GM06990 (cell line): Measurements from ENCODE around the gene PIP5K1B.

ENCODE experiments used
- DNase-seq: peaks from one replicate; pipeline ENCODE4 v3.0.0-alpha.2; 2011; ENCODE audit not compliant: insufficient read length; ENCODE audit errors: extremely low read depth
- H3K27me3 ChIP-seq: replicated peaks from 2 replicates; pipeline ENCODE4 v1.6.0; 2011; ENCODE audit warnings: low read length; ENCODE audit not compliant: control insufficient read depth, insufficient read depth
- H3K36me3 ChIP-seq: 2 replicates; pipeline ENCODE4 v1.5.1; 2011; ENCODE audit warnings: low read length; ENCODE audit not compliant: control insufficient read depth, insufficient read depth
- H3K4me3 ChIP-seq: replicated peaks from 2 replicates; pipeline ENCODE4 v1.5.1; 2011; ENCODE audit warnings: low read depth, mild to moderate bottlenecking, control low read depth, low read length
- TF ChIP-seq, protein P1 (sequence below): IDR thresholded peaks from 2 replicates; pipeline ENCODE4 v1.5.1; 2011; ENCODE audit warnings: low read length, control low read depth, mild to moderate bottlenecking, inconsistent platforms; ENCODE audit not compliant: insufficient read depth, poor library complexity, severe bottlenecking

PIP5K1B gene

GRCh38 chr9:69035438-69036308 is 330.6 kb downstream of the PIP5K1B start, which contains the start of gene FXN:
Gene FXN, plus strand, starts transcription at chr9:69035752. Its CDS starts 31 bp downstream, at chr9:69035783.
- DNase-seq, result peak; percentile 90
- H3K27me3 ChIP-seq, result no peaks in the 10 kb centered on the region

DNA sequence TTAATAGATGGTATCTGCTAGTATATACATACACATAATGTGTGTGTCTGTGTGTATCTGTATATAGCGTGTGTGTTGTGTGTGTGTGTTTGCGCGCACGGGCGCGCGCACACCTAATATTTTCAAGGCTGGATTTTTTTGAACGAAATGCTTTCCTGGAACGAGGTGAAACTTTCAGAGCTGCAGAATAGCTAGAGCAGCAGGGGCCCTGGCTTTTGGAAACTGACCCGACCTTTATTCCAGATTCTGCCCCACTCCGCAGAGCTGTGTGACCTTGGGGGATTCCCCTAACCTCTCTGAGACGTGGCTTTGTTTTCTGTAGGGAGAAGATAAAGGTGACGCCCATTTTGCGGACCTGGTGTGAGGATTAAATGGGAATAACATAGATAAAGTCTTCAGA is 331.3 kb downstream of the PIP5K1B start:
- no peaks in the 10 kb centered on the region for H3K27me3 ChIP-seq
- TF ChIP-seq, protein P1, sequence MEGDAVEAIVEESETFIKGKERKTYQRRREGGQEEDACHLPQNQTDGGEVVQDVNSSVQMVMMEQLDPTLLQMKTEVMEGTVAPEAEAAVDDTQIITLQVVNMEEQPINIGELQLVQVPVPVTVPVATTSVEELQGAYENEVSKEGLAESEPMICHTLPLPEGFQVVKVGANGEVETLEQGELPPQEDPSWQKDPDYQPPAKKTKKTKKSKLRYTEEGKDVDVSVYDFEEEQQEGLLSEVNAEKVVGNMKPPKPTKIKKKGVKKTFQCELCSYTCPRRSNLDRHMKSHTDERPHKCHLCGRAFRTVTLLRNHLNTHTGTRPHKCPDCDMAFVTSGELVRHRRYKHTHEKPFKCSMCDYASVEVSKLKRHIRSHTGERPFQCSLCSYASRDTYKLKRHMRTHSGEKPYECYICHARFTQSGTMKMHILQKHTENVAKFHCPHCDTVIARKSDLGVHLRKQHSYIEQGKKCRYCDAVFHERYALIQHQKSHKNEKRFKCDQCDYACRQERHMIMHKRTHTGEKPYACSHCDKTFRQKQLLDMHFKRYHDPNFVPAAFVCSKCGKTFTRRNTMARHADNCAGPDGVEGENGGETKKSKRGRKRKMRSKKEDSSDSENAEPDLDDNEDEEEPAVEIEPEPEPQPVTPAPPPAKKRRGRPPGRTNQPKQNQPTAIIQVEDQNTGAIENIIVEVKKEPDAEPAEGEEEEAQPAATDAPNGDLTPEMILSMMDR, result no peak
- no peak for DNase-seq
- no peaks in the 10 kb centered on the region for H3K36me3 ChIP-seq
- peak overlapping the region; percentile 82 for H3K4me3 ChIP-seq

More at GRCh38 chr9:69035438-69036308, 330.6 kb downstream of the PIP5K1B start, which contains the start of gene FXN:
- H3K36me3 ChIP-seq, result no peaks in the 10 kb centered on the region
- peak within 1 kb of the TSS; percentile 82 for H3K4me3 ChIP-seq
- TF ChIP-seq, protein P1, result peak; percentile 98

DNA sequence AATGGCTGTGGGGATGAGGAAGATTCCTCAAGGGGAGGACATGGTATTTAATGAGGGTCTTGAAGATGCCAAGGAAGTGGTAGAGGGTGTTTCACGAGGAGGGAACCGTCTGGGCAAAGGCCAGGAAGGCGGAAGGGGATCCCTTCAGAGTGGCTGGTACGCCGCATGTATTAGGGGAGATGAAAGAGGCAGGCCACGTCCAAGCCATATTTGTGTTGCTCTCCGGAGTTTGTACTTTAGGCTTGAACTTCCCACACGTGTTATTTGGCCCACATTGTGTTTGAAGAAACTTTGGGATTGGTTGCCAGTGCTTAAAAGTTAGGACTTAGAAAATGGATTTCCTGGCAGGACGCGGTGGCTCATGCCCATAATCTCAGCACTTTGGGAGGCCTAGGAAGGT is 331.8 kb downstream of the PIP5K1B start:
- H3K4me3 ChIP-seq, result peak overlapping the region; percentile 82
- H3K27me3 ChIP-seq, result no peaks in the 10 kb centered on the region
- DNase-seq, result no peak
- TF ChIP-seq, protein P1, result no peak
- no peaks in the 10 kb centered on the region for H3K36me3 ChIP-seq

- H3K27me3 ChIP-seq, result no peaks in the 10 kb centered on the region
- H3K36me3 ChIP-seq, result no peaks in the 10 kb centered on the region; the same call in 1 of the 2 replicates
- TF ChIP-seq, protein P1, result no peak
- H3K4me3 ChIP-seq, result no peak overlapping the region
- DNase-seq, result no peak
Observed at GRCh38 chr9:69040646-69041045, 335.6 kb downstream of the PIP5K1B start.

- H3K27me3 ChIP-seq, result no peaks in the 10 kb centered on the region
- TF ChIP-seq, protein P1, result no peak
- H3K36me3 ChIP-seq, result peaks cover 11% of the 10 kb centered on the region
- H3K4me3 ChIP-seq, result no peak overlapping the region
- no peak for DNase-seq
Observed at GRCh38 chr9:69044240-69045219, 339.5 kb downstream of the PIP5K1B start.
